Osteoblast (primary cell): ENCODE results near the gene RAD23A. TPM values are rescaled to one million over a fixed set of nuclear protein-coding genes. Genes with fewer than 3 reads are reported as not detected.
"Not testable (repeated sequence)": the region's sequence is repeated elsewhere in the genome, so short reads cannot be mapped to it uniquely, and the experiment has no call there.

ENCODE experiments used
- DNase-seq: peaks from one replicate; pipeline ENCODE4 v3.0.0; 2011; ENCODE audit warnings: low spot score, mixed read lengths; ENCODE audit not compliant: insufficient read length; ENCODE audit errors: missing footprints
- H2AFZ ChIP-seq: 2 replicates; pipeline ENCODE4 v1.6.0; 2011; ENCODE audit warnings: mild to moderate bottlenecking, low read length
- H3K27ac ChIP-seq: 2 replicates; pipeline ENCODE4 v1.5.1; 2011; ENCODE audit warnings: mild to moderate bottlenecking, low read depth, low read length, moderate library complexity
- H3K27me3 ChIP-seq: 2 replicates; pipeline ENCODE4 v1.6.0; 2012; ENCODE audit warnings: mild to moderate bottlenecking, control low read depth, inconsistent platforms, low read length, moderate library complexity; ENCODE audit not compliant: insufficient read depth
- H3K36me3 ChIP-seq: 2 replicates; pipeline ENCODE4 v1.5.1; 2011; ENCODE audit warnings: mild to moderate bottlenecking, low read length, control low read depth, moderate library complexity; ENCODE audit not compliant: insufficient read depth
- H3K4me1 ChIP-seq: 2 replicates; pipeline ENCODE4 v1.5.1; 2011; ENCODE audit warnings: mild to moderate bottlenecking, low read length, control low read depth, moderate library complexity; ENCODE audit not compliant: insufficient read depth
- H3K4me2 ChIP-seq: 2 replicates; pipeline ENCODE4 v1.6.0; 2011; ENCODE audit warnings: mild to moderate bottlenecking, low read length; ENCODE audit not compliant: insufficient read depth
- H3K4me3 ChIP-seq: fragments of 200-600 bp; sonication (generic); 3 replicates; pipeline ENCODE4 v1.5.1; 2012; ENCODE audit warnings: mild to moderate bottlenecking, low read length, inconsistent platforms; ENCODE audit not compliant: insufficient read depth
- H3K79me2 ChIP-seq: 2 replicates; pipeline ENCODE4 v1.6.0; 2012; ENCODE audit warnings: mild to moderate bottlenecking, low read length, control low read depth, inconsistent platforms; ENCODE audit not compliant: insufficient read depth
- H3K9me3 ChIP-seq: 2 replicates; pipeline ENCODE4 v1.5.1; 2011; ENCODE audit warnings: low read depth, low read length, control low read depth
- H4K20me1 ChIP-seq: 2 replicates; pipeline ENCODE4 v1.6.0; 2012; ENCODE audit warnings: mild to moderate bottlenecking, low read length, control low read depth; ENCODE audit not compliant: insufficient read depth
- CTCF ChIP-seq: IDR thresholded peaks from 2 replicates; pipeline ENCODE4 v1.5.1; 2011; ENCODE audit warnings: mild to moderate bottlenecking, low read depth, low read length, moderate library complexity; ENCODE audit errors: extremely low read depth
- total RNA-seq: library from RNA; depleted of rRNA; stranded (reverse); fragments of >200 nt; gene quantifications from 2 replicates; pipeline ENCODE4 v1.2.3, GENCODE V29; 2012

RAD23A gene
- total RNA-seq, 1 donor: 84.0 TPM

GRCh38 chr19:12955996-12956395 is 10.3 kb downstream of the RAD23A start:
- peaks cover 33% of the 10 kb centered on the region for H3K36me3 ChIP-seq
- peak overlapping the region; percentile 96 for H3K4me3 ChIP-seq
- H2AFZ ChIP-seq: no peak overlapping the region
- H3K27ac ChIP-seq: peak overlapping the region; percentile 47
- no peak for TF ChIP-seq CTCF
- H3K4me2 ChIP-seq: peak overlapping the region; percentile 92
- H4K20me1 ChIP-seq: no peaks in the 10 kb centered on the region
- H3K9me3 ChIP-seq: no peaks in the 10 kb centered on the region
- H3K27me3 ChIP-seq: no peaks in the 10 kb centered on the region
- H3K4me1 ChIP-seq: peaks cover 42% of the 10 kb centered on the region
- H3K79me2 ChIP-seq: peaks cover 49% of the 10 kb centered on the region
- peak; percentile 69 for DNase-seq

GRCh38 chr19:12956446-12957388 is 11.1 kb downstream of the RAD23A start, which contains the start of gene GADD45GIP1:
TSS of gene GADD45GIP1 (minus strand) at chr19:12957223. CDS start at chr19:12957212, 11 bp downstream.
- peaks cover 27% of the 10 kb centered on the region for H3K36me3 ChIP-seq
- H3K79me2 ChIP-seq: peaks cover 44% of the 10 kb centered on the region
- no peaks in the 10 kb centered on the region for H3K27me3 ChIP-seq
- no peaks in the 10 kb centered on the region for H4K20me1 ChIP-seq
- peak within 1 kb of the TSS; percentile 96 for H3K4me3 ChIP-seq
- DNase-seq: peak; percentile 96
- H3K9me3 ChIP-seq: no peaks in the 10 kb centered on the region
- H3K4me2 ChIP-seq: peak within 1 kb of the TSS; percentile 92
- H3K27ac ChIP-seq: peak within 1 kb of the TSS; percentile 86
- TF ChIP-seq CTCF: no peak
- H2AFZ ChIP-seq: peak within 1 kb of the TSS; percentile 94
- H3K4me1 ChIP-seq: peaks cover 40% of the 10 kb centered on the region

GRCh38 chr19:12957389-12957952 is 11.8 kb downstream of the RAD23A start:
- peak overlapping the region; percentile 96 for H3K4me3 ChIP-seq
- H4K20me1 ChIP-seq, H3K9me3 ChIP-seq, H3K27me3 ChIP-seq, DNase-seq: not testable (repeated sequence)
- peaks cover 20% of the 10 kb centered on the region for H3K36me3 ChIP-seq
- peak overlapping the region; percentile 94 for H2AFZ ChIP-seq
- peak overlapping the region; percentile 86 for H3K27ac ChIP-seq
- peaks cover 43% of the 10 kb centered on the region for H3K79me2 ChIP-seq
- peak overlapping the region; percentile 92 for H3K4me2 ChIP-seq
- peaks cover 33% of the 10 kb centered on the region for H3K4me1 ChIP-seq

GRCh38 chr19:12959481-12959880 is 13.8 kb downstream of the RAD23A start:
- Histone ChIP-seq H2AFZ (no peak overlapping the region), H3K27me3 (no peaks in the 10 kb centered on the region)

More at GRCh38 chr19:12959481-12959880, 13.8 kb downstream of the RAD23A start:
- H3K4me2 ChIP-seq: no peak overlapping the region
- peaks cover 31% of the 10 kb centered on the region for H3K79me2 ChIP-seq
- no peak overlapping the region for H3K4me3 ChIP-seq
- H3K36me3 ChIP-seq: peaks cover 6% of the 10 kb centered on the region
- no peak overlapping the region for H3K27ac ChIP-seq
- no peaks in the 10 kb centered on the region for H3K9me3 ChIP-seq
- DNase-seq: no peak
- TF ChIP-seq CTCF: no peak
- no peaks in the 10 kb centered on the region for H4K20me1 ChIP-seq
- peaks cover 13% of the 10 kb centered on the region for H3K4me1 ChIP-seq
